Tibial artery (tissue), 4 donors: ENCODE results near the gene GABRG3.

ENCODE experiments used
- DNase-seq, 2 donors: peaks; one replicate each; pipeline ENCODE4 v3.0.0-alpha.2; 2019
- H3K27ac ChIP-seq, 2 donors: fragments of 200-600 bp; sonication (generic) in 1 of 2; 1 replicate in 1 of 2; 2 replicates in 1 of 2; pipeline ENCODE4 v1.5.1; 2018 to 2019; ENCODE audit warnings: mild to moderate bottlenecking in 1 of 2
- H3K27me3 ChIP-seq, 2 donors: fragments of 200-600 bp; sonication (generic) in 1 of 2; one replicate each; pipeline versions ENCODE4 v1.5.1 to v1.6.0; 2016 to 2019
- H3K36me3 ChIP-seq, 3 donors: fragments of 200-600 bp; sonication (generic) in 2 of 3; one replicate each; pipeline ENCODE4 v1.5.1; 2016 to 2019; ENCODE audit warnings: mild to moderate bottlenecking in 2 of 3
- H3K4me1 ChIP-seq, 4 donors: fragments of 200-600 bp; sonication (generic) in 2 of 4; 1 replicate in 3 of 4; 2 replicates in 1 of 4; pipeline ENCODE4 v1.5.1; 2016 to 2019
- H3K4me3 ChIP-seq, 2 donors: fragments of 200-600 bp; sonication (generic) in 1 of 2; 1 replicate in 1 of 2; 2 replicates in 1 of 2; pipeline ENCODE4 v1.5.1; 2018 to 2019; ENCODE audit warnings: mild to moderate bottlenecking in 2 of 2
- H3K9me3 ChIP-seq, 3 donors: fragments of 200-600 bp; sonication (generic) in 1 of 3; one replicate each; pipeline ENCODE4 v1.5.1; 2016 to 2019
- intact Hi-C: fragments of 100-400 bp; cut with DNase I; formaldehyde crosslinking; loops from one replicate; pipeline ENCODE4 v1.15.0; 2023; ENCODE audit warnings: low total_unique reads
- TF ChIP-seq, protein P1 (sequence below), 2 experiments: fragments of 200-600 bp in 1 of 2; fragments of 450-650 bp in 1 of 2; IDR thresholded peaks; one replicate each; pipeline ENCODE4 v1.5.1; 2017 to 2019; ENCODE audit warnings: antibody characterized with exemption in 2 of 2, mild to moderate bottlenecking in 1 of 2, moderate library complexity in 1 of 2

Gene GABRG3

DNA sequence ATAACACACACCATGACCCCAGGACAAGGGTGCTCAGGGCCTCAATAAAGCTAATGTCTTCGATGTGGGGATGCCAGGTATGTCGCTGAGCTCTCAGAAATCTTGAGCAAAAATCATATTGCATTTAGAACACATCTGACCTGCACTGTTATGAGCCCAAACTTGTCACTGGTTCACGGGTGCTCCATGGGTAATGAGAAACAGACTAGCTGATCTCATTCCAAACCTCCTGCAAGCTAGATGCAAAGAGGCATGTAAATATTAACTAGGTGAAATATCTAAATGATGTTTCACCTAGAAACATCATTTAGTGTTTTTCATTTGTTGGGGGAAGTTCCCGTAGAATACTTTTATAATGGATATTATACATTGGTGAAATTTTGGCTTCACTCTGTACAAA lies 578.8 kb downstream of the GABRG3 start:
- TF ChIP-seq, protein P1, sequence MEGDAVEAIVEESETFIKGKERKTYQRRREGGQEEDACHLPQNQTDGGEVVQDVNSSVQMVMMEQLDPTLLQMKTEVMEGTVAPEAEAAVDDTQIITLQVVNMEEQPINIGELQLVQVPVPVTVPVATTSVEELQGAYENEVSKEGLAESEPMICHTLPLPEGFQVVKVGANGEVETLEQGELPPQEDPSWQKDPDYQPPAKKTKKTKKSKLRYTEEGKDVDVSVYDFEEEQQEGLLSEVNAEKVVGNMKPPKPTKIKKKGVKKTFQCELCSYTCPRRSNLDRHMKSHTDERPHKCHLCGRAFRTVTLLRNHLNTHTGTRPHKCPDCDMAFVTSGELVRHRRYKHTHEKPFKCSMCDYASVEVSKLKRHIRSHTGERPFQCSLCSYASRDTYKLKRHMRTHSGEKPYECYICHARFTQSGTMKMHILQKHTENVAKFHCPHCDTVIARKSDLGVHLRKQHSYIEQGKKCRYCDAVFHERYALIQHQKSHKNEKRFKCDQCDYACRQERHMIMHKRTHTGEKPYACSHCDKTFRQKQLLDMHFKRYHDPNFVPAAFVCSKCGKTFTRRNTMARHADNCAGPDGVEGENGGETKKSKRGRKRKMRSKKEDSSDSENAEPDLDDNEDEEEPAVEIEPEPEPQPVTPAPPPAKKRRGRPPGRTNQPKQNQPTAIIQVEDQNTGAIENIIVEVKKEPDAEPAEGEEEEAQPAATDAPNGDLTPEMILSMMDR (IDR thresholded peaks at IDR 0.05) = no peak
- H3K27me3 ChIP-seq = no peaks in the 10 kb centered on the region
- DNase-seq = no peak
- no peaks in the 10 kb centered on the region for H3K9me3 ChIP-seq
- no peak overlapping the region for H3K4me3 ChIP-seq
- no peak overlapping the region for H3K27ac ChIP-seq
- intact Hi-C loops = no loop called here
- no peaks in the 10 kb centered on the region for H3K36me3 ChIP-seq
- H3K4me1 ChIP-seq = no peaks in the 10 kb centered on the region

DNA sequence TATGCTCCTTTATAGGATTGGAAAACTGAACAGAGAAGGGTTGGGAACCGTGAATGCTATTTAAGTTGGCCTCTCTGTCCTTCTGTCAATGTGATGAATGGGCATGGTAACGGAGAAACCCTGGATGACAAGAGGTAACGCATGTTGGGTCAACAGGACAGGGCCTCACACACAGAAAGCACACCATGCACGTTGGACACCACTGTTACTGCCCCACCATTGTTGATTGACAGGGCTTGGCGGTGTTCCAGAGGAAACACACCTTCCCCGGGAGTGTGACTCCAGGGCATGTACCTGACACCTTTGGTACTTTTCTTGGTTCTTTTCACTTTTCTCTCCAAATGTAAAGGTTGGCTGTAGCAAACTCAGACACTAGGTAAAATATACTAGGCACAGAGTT lies 579.7 kb downstream of the GABRG3 start:
- DNase-seq = no peak
- H3K4me3 ChIP-seq = no peak overlapping the region
- no peak overlapping the region for H3K27ac ChIP-seq
- intact Hi-C loops = no loop called here
- no peaks in the 10 kb centered on the region for H3K9me3 ChIP-seq
- no peaks in the 10 kb centered on the region for H3K36me3 ChIP-seq
- no peaks in the 10 kb centered on the region for H3K4me1 ChIP-seq
- no peaks in the 10 kb centered on the region for H3K27me3 ChIP-seq
- TF ChIP-seq, protein P1 (IDR thresholded peaks at IDR 0.05) = no peak

DNA sequence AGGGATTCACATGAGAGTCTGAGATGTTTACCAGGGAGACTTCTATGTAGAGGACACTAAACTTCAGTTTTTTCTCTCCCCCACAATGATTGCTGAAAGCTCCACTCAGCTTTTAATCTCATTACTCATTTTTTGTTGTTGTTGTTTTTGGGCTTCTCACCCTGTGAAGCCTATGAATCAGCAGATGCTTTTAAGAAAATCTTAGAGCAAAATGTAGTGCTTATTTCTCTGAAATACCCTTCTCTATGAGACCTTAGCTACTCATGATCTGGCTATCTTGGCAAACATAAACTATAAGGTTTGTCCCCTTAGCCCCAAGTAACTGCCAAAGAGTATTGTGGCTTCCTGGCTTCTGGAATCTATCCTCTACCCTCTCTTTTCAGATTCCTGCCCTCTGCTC lies 590.8 kb downstream of the GABRG3 start:
- intact Hi-C loops = no loop called here
- peaks cover 0 to 11% (median 0%) of the 10 kb centered on the region in 3 donors for H3K9me3 ChIP-seq
- no peaks in the 10 kb centered on the region for H3K27me3 ChIP-seq

DNA sequence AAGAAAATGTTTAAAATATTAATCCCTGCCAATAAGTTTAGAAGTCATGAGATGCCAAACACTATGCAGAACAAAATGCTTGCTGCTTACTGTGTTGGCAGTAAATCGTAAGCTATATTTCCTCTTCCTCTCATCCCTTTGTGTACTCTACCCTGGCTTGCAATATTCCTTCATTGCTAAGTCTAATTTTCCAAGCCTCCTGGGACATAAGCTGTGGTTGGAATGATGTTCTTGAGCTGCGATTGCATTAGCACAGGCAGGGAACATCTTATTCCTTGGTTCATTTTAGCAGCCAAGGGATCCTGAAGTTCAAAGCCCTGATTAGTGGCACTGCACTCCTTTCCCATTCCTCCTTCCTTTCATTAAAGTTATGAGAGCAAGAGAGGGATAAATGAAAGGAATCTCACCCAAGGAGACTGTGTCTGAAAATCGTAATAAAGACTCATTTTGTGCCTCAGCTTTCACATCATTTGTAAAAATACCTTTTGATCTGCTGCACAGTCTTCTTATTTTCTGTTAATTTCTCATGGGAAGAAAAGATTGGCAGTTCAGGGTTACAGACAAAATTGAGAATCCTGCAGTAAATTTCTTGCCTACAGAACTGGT lies 592.9 kb downstream of the GABRG3 start:
- TF ChIP-seq, protein P1 (IDR thresholded peaks at IDR 0.05) = no peak
- DNase-seq = no peak
- H3K27me3 ChIP-seq = no peaks in the 10 kb centered on the region
- peaks cover 0 to 11% (median 0%) of the 10 kb centered on the region in 3 donors for H3K9me3 ChIP-seq
- intact Hi-C loops = no loop called here
- H3K27ac ChIP-seq = no peak overlapping the region
- no peak overlapping the region for H3K4me3 ChIP-seq
- no peaks in the 10 kb centered on the region for H3K36me3 ChIP-seq
- no peaks in the 10 kb centered on the region for H3K4me1 ChIP-seq

More for the DNA sequence above, 590.8 kb downstream of the GABRG3 start:
- H3K4me3 ChIP-seq = no peak overlapping the region
- TF ChIP-seq, protein P1 (IDR thresholded peaks at IDR 0.05) = no peak
- H3K4me1 ChIP-seq = no peaks in the 10 kb centered on the region
- no peaks in the 10 kb centered on the region for H3K36me3 ChIP-seq
- no peak overlapping the region for H3K27ac ChIP-seq
- no peak for DNase-seq

DNA sequence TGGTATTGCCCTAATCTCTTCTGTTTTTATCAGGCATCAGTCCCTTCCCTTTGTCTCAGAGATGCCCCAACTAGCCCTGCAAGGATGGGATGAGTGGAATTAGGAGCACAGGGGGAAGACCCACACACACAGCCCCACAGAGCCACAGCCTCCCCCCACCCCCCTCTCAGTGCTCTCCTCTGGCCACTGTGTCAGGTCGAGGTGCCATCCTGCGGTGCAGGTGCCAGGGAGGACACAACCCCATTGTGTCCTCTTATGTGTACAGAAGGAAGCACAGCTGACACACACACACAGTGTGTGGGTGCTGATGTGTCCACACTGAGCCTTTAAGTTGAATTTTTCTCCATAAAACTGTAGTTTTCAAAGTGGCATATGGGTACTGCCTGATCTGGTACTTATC lies 593.7 kb downstream of the GABRG3 start:
- Histone ChIP-seq H3K4me1 (no peaks in the 10 kb centered on the region), H3K27ac (no peak overlapping the region), H3K9me3 (peaks cover 0 to 11% (median 0%) of the 10 kb centered on the region in 3 donors), H3K27me3 (no peaks in the 10 kb centered on the region), H3K36me3 (no peaks in the 10 kb centered on the region), H3K4me3 (no peak overlapping the region)
- intact Hi-C loops = no loop called here
- TF ChIP-seq, protein P1 (IDR thresholded peaks at IDR 0.05) = no peak
- DNase-seq = no peak

DNA sequence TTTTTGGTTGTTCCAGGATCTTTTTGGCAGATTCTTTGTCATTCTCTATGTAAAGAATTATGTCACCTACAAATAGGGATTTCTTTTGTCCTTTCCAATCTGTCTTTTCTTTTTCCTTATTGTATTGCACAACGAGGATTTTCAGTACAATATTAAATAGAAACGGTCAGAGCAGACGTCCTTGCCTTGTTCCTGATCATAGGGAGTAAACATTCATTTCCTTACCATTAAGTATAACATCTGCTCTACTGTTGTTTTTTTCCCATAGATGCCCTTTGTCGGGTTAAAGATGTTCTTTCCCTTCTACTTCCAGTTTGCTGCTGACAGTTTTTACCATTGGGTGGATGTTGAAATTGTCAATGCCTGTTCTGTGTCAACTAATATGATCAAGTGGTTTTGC lies 599.8 kb downstream of the GABRG3 start:
- H3K4me3 ChIP-seq = no peak overlapping the region
- no peaks in the 10 kb centered on the region for H3K27me3 ChIP-seq
- no peak overlapping the region for H3K27ac ChIP-seq
- intact Hi-C loops = no loop called here
- TF ChIP-seq, protein P1 (IDR thresholded peaks at IDR 0.05) = no peak
- no peaks in the 10 kb centered on the region for H3K36me3 ChIP-seq
- no peak for DNase-seq
- no peaks in the 10 kb centered on the region for H3K9me3 ChIP-seq
- H3K4me1 ChIP-seq = no peaks in the 10 kb centered on the region
